Endothelial cell of umbilical vein (primary cell): ENCODE data around the gene CITED2. TPM values are rescaled to one million over a fixed set of nuclear protein-coding genes. Genes with fewer than 3 reads are reported as not detected.

Experiments used
- BruUV-seq: library from RNA; stranded (reverse); fragments of 400-500 nt; replicated peaks from 2 replicates; lab custom pipeline; 2021; lab: Mats Ljungman, UMichigan
- CTCF ChIA-PET: fragments of 300-600, 350-600 bp; sonication (Branson Sonifier 250); formaldehyde crosslinking; loops from one replicate; lab custom pipeline; 2021; ENCODE audit warnings: antibody characterized with exemption, inconsistent platforms; lab: Charles Lee
- POLR2A ChIA-PET: fragments of 300-600, 350-600 bp; sonication (Branson Sonifier 250); formaldehyde crosslinking; loops from one replicate; lab custom pipeline; 2021; ENCODE audit warnings: antibody characterized with exemption, inconsistent platforms; lab: Charles Lee
- DNase-seq: peaks from one replicate; pipeline ENCODE4 v3.0.0-alpha.2; 2011; ENCODE audit warnings: low read depth, low spot score
- FAIRE-seq: peaks from 2 replicates; lab custom pipeline; 2011; peaks lifted over from hg19 to GRCh38; lab: Jason Lieb, UNC
- H2AFZ ChIP-seq: 2 replicates; pipeline ENCODE4 v1.6.0; 2012; ENCODE audit warnings: low read depth, low read length, control low read depth, inconsistent platforms
- H3K27ac ChIP-seq: 2 replicates; pipeline ENCODE4 v1.5.1; 2011; ENCODE audit warnings: low read depth, mild to moderate bottlenecking, control low read depth, low read length, moderate library complexity; ENCODE audit not compliant: insufficient read depth
- H3K27me3 ChIP-seq, 2 experiments: 2 replicates each; pipeline versions ENCODE4 v1.6.0 to v1.6.1; 2011; ENCODE audit warnings: low read length in 2 of 2, mixed read lengths in 1 of 2; ENCODE audit not compliant: control insufficient read depth in 2 of 2, insufficient read depth in 2 of 2
- H3K36me3 ChIP-seq, 2 experiments: 2 replicates in 1 of 2; 3 replicates in 1 of 2; pipeline ENCODE4 v1.5.1; 2011; ENCODE audit warnings: low read length in 2 of 2, mild to moderate bottlenecking in 1 of 2, moderate library complexity in 1 of 2; ENCODE audit not compliant: control insufficient read depth in 2 of 2, insufficient read depth in 2 of 2; ENCODE audit errors: extremely low read depth in 1 of 2
- H3K4me1 ChIP-seq: 3 replicates; pipeline ENCODE4 v1.5.1; 2011; ENCODE audit warnings: mild to moderate bottlenecking, low read length; ENCODE audit not compliant: control insufficient read depth, insufficient read depth; ENCODE audit errors: extremely low read depth
- H3K4me2 ChIP-seq: 2 replicates; pipeline ENCODE4 v1.6.1; 2011; ENCODE audit warnings: low read length, control low read depth, mixed read lengths; ENCODE audit not compliant: insufficient read depth
- H3K4me3 ChIP-seq, 3 experiments: fragments of 200-600 bp in 1 of 3; sonication (generic), shearing (Covaris generic) in 1 of 3; replicated peaks in 1 of 3; 2 replicates each; pipeline ENCODE4 v1.5.1; 2011 to 2016; ENCODE audit warnings: control low read depth in 3 of 3, low read length in 3 of 3, mild to moderate bottlenecking in 2 of 3, inconsistent platforms in 1 of 3, low read depth in 1 of 3, moderate library complexity in 1 of 3; ENCODE audit not compliant: insufficient read depth in 1 of 3
- H3K79me2 ChIP-seq: 2 replicates; pipeline ENCODE4 v1.6.0; 2012; ENCODE audit warnings: low read length, inconsistent platforms; ENCODE audit not compliant: control insufficient read depth, insufficient read depth
- H3K9ac ChIP-seq: replicated peaks from 2 replicates; pipeline ENCODE3; 2011; ENCODE audit warnings: low read length, control low read depth; ENCODE audit not compliant: insufficient read depth; ENCODE audit errors: extremely low read depth
- H3K9me1 ChIP-seq: replicated peaks from 3 replicates; pipeline ENCODE4 v1.6.0; 2011; ENCODE audit warnings: mild to moderate bottlenecking, low read length; ENCODE audit not compliant: control insufficient read depth, insufficient read depth; ENCODE audit errors: extremely low read depth
- H3K9me3 ChIP-seq: replicated peaks from 2 replicates; pipeline ENCODE4 v1.5.1; 2012; ENCODE audit warnings: low read length, inconsistent platforms; ENCODE audit not compliant: control insufficient read depth, insufficient read depth
- H4K20me1 ChIP-seq: replicated peaks from 2 replicates; pipeline ENCODE3; 2011; ENCODE audit warnings: mild to moderate bottlenecking, low read length; ENCODE audit not compliant: control insufficient read depth, insufficient read depth; ENCODE audit errors: extremely low read depth
- EZH2 ChIP-seq: IDR thresholded peaks from 2 replicates; pipeline ENCODE4 v1.6.1; 2012; ENCODE audit warnings: borderline replicate concordance, low read depth, mild to moderate bottlenecking, moderate library complexity, low read length, inconsistent platforms; ENCODE audit not compliant: severe bottlenecking
- FOS ChIP-seq: IDR thresholded peaks from 2 replicates; pipeline ENCODE4 v1.6.1; 2011; ENCODE audit warnings: mild to moderate bottlenecking, low read length, moderate library complexity, borderline replicate concordance; ENCODE audit not compliant: insufficient read depth
- GATA2 ChIP-seq: IDR thresholded peaks from 2 replicates; pipeline ENCODE4 v1.7.0; 2011; ENCODE audit warnings: low read depth, mild to moderate bottlenecking, moderate library complexity, mixed read lengths, low read length; ENCODE audit not compliant: insufficient read length, insufficient read depth
- JUN ChIP-seq: IDR thresholded peaks from 2 replicates; pipeline ENCODE4 v1.6.1; 2011; ENCODE audit warnings: borderline replicate concordance, low read depth; ENCODE audit not compliant: insufficient read length, insufficient read depth
- MYC ChIP-seq: IDR thresholded peaks from one replicate; pipeline ENCODE4 v1.6.1; 2011; ENCODE audit warnings: mild to moderate bottlenecking, low read depth, low read length
- POLR2A ChIP-seq: IDR thresholded peaks from 2 replicates; pipeline ENCODE4 v1.6.1; 2012; ENCODE audit warnings: low read depth, mild to moderate bottlenecking, control low read depth, low read length
- POLR2AphosphoS5 ChIP-seq: IDR thresholded peaks from 2 replicates; pipeline ENCODE4 v1.6.1; 2012; ENCODE audit warnings: low read depth, mild to moderate bottlenecking, control low read depth, low read length, moderate library complexity; ENCODE audit not compliant: insufficient read depth
- dilution Hi-C: fragments of 300-500 bp; cut with MboI; formaldehyde crosslinking; loops from one replicate; pipeline ENCODE4 v1.15.0; 2019; ENCODE audit warnings: low sequenced_read_pairs; ENCODE audit not compliant: extremely low pct_ligation_motif_present
- intact Hi-C: fragments of 100-400 bp; cut with micrococcal nuclease; formaldehyde crosslinking; loops from one replicate; pipeline ENCODE4 v1.10.0; 2022
- polyA plus RNA-seq, 4 experiments: library from polyadenylated mRNA; depleted of rRNA in 3 of 4; stranded (reverse) in 3 of 4; unstranded in 1 of 4; fragments of >200 nt; gene quantifications; 2 replicates each; pipeline versions ENCODE4 v1.2.1 to v1.2.3, GENCODE V29; 2011 to 2012; ENCODE audit warnings: missing spikeins in 1 of 4
- total RNA-seq: library from RNA; stranded (reverse); gene quantifications from 2 replicates; pipeline ENCODE4 v1.2.3, GENCODE V29; 2021
- TF ChIP-seq, protein P1 (sequence below): IDR thresholded peaks from 2 replicates; pipeline ENCODE4 v1.6.1; 2011; ENCODE audit not compliant: insufficient read depth, insufficient read length
- TF ChIP-seq, protein P2 (sequence below), 2 donors: IDR thresholded peaks; 1 replicate in 1 of 2; 2 replicates in 1 of 2; pipeline ENCODE4 v1.5.1; 2011; ENCODE audit warnings: low read length in 2 of 2, mild to moderate bottlenecking in 2 of 2, moderate library complexity in 2 of 2, control low read depth in 1 of 2, inconsistent platforms in 1 of 2, low read depth in 1 of 2; ENCODE audit not compliant: insufficient read depth in 1 of 2; ENCODE audit errors: extremely low read depth in 1 of 2

CITED2 gene
- total and polyA plus RNA-seq, 2 donors (not counting 3 experiments of a cell fraction or from before 2014, with no cell fraction given) = 81.1 to 85.7 TPM

DNA sequence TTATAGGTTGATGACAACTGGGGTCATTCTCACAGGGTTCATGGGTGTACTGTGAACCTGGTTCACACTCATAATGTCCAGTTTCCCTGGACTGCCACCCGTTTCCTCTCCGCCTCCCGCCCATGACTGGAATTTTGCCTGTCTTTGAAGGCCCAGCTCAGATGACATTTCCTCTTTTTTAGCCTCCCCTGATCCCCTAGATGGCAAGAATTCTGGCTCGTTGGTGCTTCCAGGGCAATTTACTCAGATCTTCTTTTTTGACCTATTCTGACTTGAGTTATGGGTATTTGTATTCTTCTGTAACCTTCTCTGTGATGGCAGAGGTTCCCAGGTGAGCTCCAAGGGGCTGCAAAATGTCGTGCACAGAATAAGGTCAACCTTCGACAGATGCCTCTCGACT is 5.7 kb upstream of the CITED2 start:
- Histone ChIP-seq H3K9me3 (no peaks in the 10 kb centered on the region), H3K9me1 (no peaks in the 10 kb centered on the region), H3K9ac (no peak overlapping the region), H3K4me2 (no peak overlapping the region), H2AFZ (no peak overlapping the region), H4K20me1 (no peaks in the 10 kb centered on the region), H3K36me3 (no peaks in the 10 kb centered on the region), H3K27me3 (no peaks in the 10 kb centered on the region), H3K4me3 (no peak overlapping the region), H3K4me1 (peaks cover 10% of the 10 kb centered on the region), H3K27ac (no peak overlapping the region), H3K79me2 (no peaks in the 10 kb centered on the region)
- POLR2A ChIA-PET = no interaction called here
- FAIRE-seq (no peak), DNase-seq (no peak)
- dilution Hi-C loops (no loop called here), intact Hi-C loops (no loop called here)
- BruUV-seq = no TSS peak
- CTCF ChIA-PET = interaction anchor here (0.6 kb wide), 1 partner anchor 530 kb away, joined by 3 read pairs; no protein-coding TSS in a partner anchor
- TF ChIP-seq MYC (no peak), GATA2 (no peak), FOS (no peak), EZH2 (no peak), POLR2A (no peak), POLR2AphosphoS5 (no peak), JUN (no peak)
- TF ChIP-seq, protein P1, sequence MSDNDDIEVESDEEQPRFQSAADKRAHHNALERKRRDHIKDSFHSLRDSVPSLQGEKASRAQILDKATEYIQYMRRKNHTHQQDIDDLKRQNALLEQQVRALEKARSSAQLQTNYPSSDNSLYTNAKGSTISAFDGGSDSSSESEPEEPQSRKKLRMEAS = no peak
- TF ChIP-seq, protein P2, sequence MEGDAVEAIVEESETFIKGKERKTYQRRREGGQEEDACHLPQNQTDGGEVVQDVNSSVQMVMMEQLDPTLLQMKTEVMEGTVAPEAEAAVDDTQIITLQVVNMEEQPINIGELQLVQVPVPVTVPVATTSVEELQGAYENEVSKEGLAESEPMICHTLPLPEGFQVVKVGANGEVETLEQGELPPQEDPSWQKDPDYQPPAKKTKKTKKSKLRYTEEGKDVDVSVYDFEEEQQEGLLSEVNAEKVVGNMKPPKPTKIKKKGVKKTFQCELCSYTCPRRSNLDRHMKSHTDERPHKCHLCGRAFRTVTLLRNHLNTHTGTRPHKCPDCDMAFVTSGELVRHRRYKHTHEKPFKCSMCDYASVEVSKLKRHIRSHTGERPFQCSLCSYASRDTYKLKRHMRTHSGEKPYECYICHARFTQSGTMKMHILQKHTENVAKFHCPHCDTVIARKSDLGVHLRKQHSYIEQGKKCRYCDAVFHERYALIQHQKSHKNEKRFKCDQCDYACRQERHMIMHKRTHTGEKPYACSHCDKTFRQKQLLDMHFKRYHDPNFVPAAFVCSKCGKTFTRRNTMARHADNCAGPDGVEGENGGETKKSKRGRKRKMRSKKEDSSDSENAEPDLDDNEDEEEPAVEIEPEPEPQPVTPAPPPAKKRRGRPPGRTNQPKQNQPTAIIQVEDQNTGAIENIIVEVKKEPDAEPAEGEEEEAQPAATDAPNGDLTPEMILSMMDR (IDR thresholded peaks at IDR 0.05; ENCODE audit: extremely low read depth in 1 of 2, insufficient read depth in 1 of 2, low read depth in 1 of 2, low read length in 2 of 2) = no peak
